Uterus (tissue), 2 donors: Measurements from ENCODE around the gene ITGA11.

Experiments used
- CTCF ChIP-seq, 4 experiments: fragments of 200-600 bp in 2 of 4; fragments of 450-650 bp in 2 of 4; sonication (generic) in 2 of 4; IDR thresholded peaks; one replicate each; pipeline ENCODE4 v1.5.1; 2016 to 2019; ENCODE audit warnings: antibody characterized with exemption in 4 of 4, mild to moderate bottlenecking in 2 of 4, moderate library complexity in 1 of 4
- POLR2A ChIP-seq, 2 donors: fragments of 450-650 bp; IDR thresholded peaks; one replicate each; pipeline ENCODE4 v1.6.1; 2016; ENCODE audit warnings: antibody characterized with exemption in 2 of 2, mild to moderate bottlenecking in 1 of 2, moderate library complexity in 1 of 2

GRCh38 chr15:68305420-68305871 is 126.5 kb downstream of the ITGA11 start:
- TF ChIP-seq POLR2A (IDR thresholded peaks at IDR 0.05) (no peak), CTCF (IDR thresholded peaks at IDR 0.05) (no peak)
